Astrocyte (in vitro differentiated cells and primary cell): Measurements from ENCODE around the gene TMEM62. TPM values are rescaled to one million over a fixed set of nuclear protein-coding genes. Genes with fewer than 3 reads are reported as not detected.

Source experiments
- DNase-seq: peaks from one replicate; pipeline ENCODE4 v3.0.0-alpha.2; 2010; ENCODE audit warnings: low read depth
- FAIRE-seq: peaks from 2 replicates; lab custom pipeline; 2011; peaks lifted over from hg19 to GRCh38; lab: Jason Lieb, UNC
- H2AFZ ChIP-seq: 2 replicates; pipeline ENCODE4 v1.6.0; 2012; ENCODE audit warnings: low read depth, low read length, inconsistent platforms
- H3K27ac ChIP-seq: 2 replicates; pipeline ENCODE4 v1.5.1; 2011; ENCODE audit warnings: low read depth, low read length, inconsistent platforms
- H3K27me3 ChIP-seq: 2 replicates; pipeline ENCODE4 v1.6.0; 2011; ENCODE audit warnings: low read length, inconsistent platforms; ENCODE audit not compliant: insufficient read depth
- H3K36me3 ChIP-seq: 2 replicates; pipeline ENCODE4 v1.5.1; 2011; ENCODE audit warnings: low read length, inconsistent platforms; ENCODE audit not compliant: insufficient read depth
- H3K4me1 ChIP-seq: 2 replicates; pipeline ENCODE4 v1.5.1; 2011; ENCODE audit warnings: low read length, inconsistent platforms; ENCODE audit not compliant: insufficient read depth
- H3K4me2 ChIP-seq: 2 replicates; pipeline ENCODE4 v1.6.0; 2012; ENCODE audit warnings: low read length, inconsistent platforms
- H3K4me3 ChIP-seq: 2 replicates; pipeline ENCODE4 v1.5.1; 2011; ENCODE audit warnings: low read depth, mild to moderate bottlenecking, low read length, inconsistent platforms; ENCODE audit not compliant: insufficient read depth
- H3K79me2 ChIP-seq: 2 replicates; pipeline ENCODE4 v1.6.0; 2012; ENCODE audit warnings: mild to moderate bottlenecking, low read length, inconsistent platforms; ENCODE audit not compliant: insufficient read depth
- H3K9ac ChIP-seq: 2 replicates; pipeline ENCODE4 v1.6.0; 2012; ENCODE audit warnings: mild to moderate bottlenecking, low read length, inconsistent platforms
- H3K9me3 ChIP-seq: 2 replicates; pipeline ENCODE4 v1.5.1; 2012; ENCODE audit warnings: low read depth, mild to moderate bottlenecking, low read length, inconsistent platforms; ENCODE audit not compliant: insufficient read depth
- H4K20me1 ChIP-seq: 2 replicates; pipeline ENCODE4 v1.6.0; 2012; ENCODE audit warnings: low read length, inconsistent platforms; ENCODE audit not compliant: insufficient read depth
- H3K27ac Mint-ChIP-seq: one replicate; pipeline ENCODE4 v1.8.0; 2021; ENCODE audit warnings: mild to moderate bottlenecking, mixed read lengths; ENCODE audit not compliant: unreplicated experiment
- H3K27me3 Mint-ChIP-seq: one replicate; pipeline ENCODE4 v1.8.0; 2021; ENCODE audit warnings: low read depth, mixed read lengths; ENCODE audit not compliant: unreplicated experiment
- H3K36me3 Mint-ChIP-seq: one replicate; pipeline ENCODE4 v1.8.0; 2021; ENCODE audit warnings: low read depth, mixed read lengths; ENCODE audit not compliant: unreplicated experiment
- H3K4me1 Mint-ChIP-seq: one replicate; pipeline ENCODE4 v1.8.0; 2021; ENCODE audit warnings: low read depth, mixed read lengths; ENCODE audit not compliant: unreplicated experiment
- H3K4me3 Mint-ChIP-seq: one replicate; pipeline ENCODE4 v1.8.0; 2021; ENCODE audit warnings: mild to moderate bottlenecking, moderate library complexity, mixed read lengths; ENCODE audit not compliant: unreplicated experiment
- H3K9me3 Mint-ChIP-seq: one replicate; pipeline ENCODE4 v1.8.0; 2021; ENCODE audit warnings: mild to moderate bottlenecking, mixed read lengths; ENCODE audit not compliant: unreplicated experiment
- CTCF ChIP-seq: IDR thresholded peaks from 2 replicates; pipeline ENCODE4 v1.5.1; 2011; ENCODE audit warnings: low read depth, mild to moderate bottlenecking, inconsistent platforms, low read length, moderate library complexity; ENCODE audit not compliant: insufficient read depth
- EZH2 ChIP-seq: IDR thresholded peaks from 2 replicates; pipeline ENCODE4 v1.6.1; 2012; ENCODE audit warnings: mild to moderate bottlenecking, low read length, inconsistent platforms; ENCODE audit not compliant: insufficient read depth
- total RNA-seq: library from RNA; stranded (reverse); gene quantifications from 2 replicates; pipeline ENCODE4 v1.2.1, GENCODE V29; 2021

TMEM62 gene
- total RNA-seq, 1 donor from 2014 or later, result 15.2 TPM

DNA sequence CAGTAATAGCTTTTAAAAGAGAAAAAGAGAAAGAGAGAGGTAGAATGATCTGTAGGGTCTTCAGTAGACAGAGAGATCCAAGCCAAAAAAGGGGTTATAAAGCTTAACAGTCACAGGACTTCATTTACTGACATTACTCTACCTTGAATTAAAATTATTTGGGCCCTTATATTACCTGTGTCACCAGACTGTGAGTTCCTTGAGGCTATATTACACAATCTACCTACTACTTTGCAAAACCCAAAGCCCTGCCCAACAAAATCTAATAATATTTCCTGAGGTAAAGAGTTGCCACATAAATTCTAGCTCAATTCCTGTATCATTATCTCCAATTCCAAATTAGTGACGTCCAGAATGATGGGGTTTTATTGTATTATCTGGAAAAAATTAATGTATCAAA lies 29.5 kb upstream of the TMEM62 start:
- H3K4me1 Mint-ChIP-seq, result peaks cover 16% of the 10 kb centered on the region
- peak overlapping the region; percentile 75 for H3K4me3 Mint-ChIP-seq

GRCh38 chr15:43104426-43104825 lies 29.0 kb upstream of the TMEM62 start:
- H3K36me3 ChIP-seq, result peaks cover 10% of the 10 kb centered on the region
- H3K4me1 ChIP-seq, result peaks cover 8% of the 10 kb centered on the region
- peak; percentile 17 for DNase-seq
- H3K4me2 ChIP-seq, result peak overlapping the region; percentile 88
- H2AFZ ChIP-seq, result no peak overlapping the region
- TF ChIP-seq CTCF (no peak), EZH2 (no peak)
- H3K36me3 Mint-ChIP-seq, result peaks cover 11% of the 10 kb centered on the region
- H3K9me3 Mint-ChIP-seq, result no peaks in the 10 kb centered on the region
- H3K27me3 Mint-ChIP-seq, result no peaks in the 10 kb centered on the region
- H3K27me3 ChIP-seq, result no peaks in the 10 kb centered on the region
- no peak overlapping the region for H3K9ac ChIP-seq
- no peaks in the 10 kb centered on the region for H3K9me3 ChIP-seq
- no peak overlapping the region for H3K27ac ChIP-seq
- H3K4me3 ChIP-seq, result no peak overlapping the region
- H4K20me1 ChIP-seq, result peaks cover 35% of the 10 kb centered on the region
- H3K79me2 ChIP-seq, result peaks cover 61% of the 10 kb centered on the region
- no peak for FAIRE-seq
- H3K4me3 Mint-ChIP-seq, result peak overlapping the region; percentile 75
- no peak overlapping the region for H3K27ac Mint-ChIP-seq
- H3K4me1 Mint-ChIP-seq, result peaks cover 16% of the 10 kb centered on the region

More for the DNA sequence above, 29.5 kb upstream of the TMEM62 start:
- H3K79me2 ChIP-seq, result peaks cover 65% of the 10 kb centered on the region
- no peak overlapping the region for H3K9ac ChIP-seq
- H4K20me1 ChIP-seq, result peaks cover 35% of the 10 kb centered on the region
- Mint-ChIP-seq H3K9me3 (no peaks in the 10 kb centered on the region), H3K36me3 (peaks cover 11% of the 10 kb centered on the region), H3K27me3 (no peaks in the 10 kb centered on the region), H3K27ac (no peak overlapping the region)
- DNase-seq (no peak), FAIRE-seq (no peak)
- H3K9me3 ChIP-seq, result no peaks in the 10 kb centered on the region
- H3K27me3 ChIP-seq, result no peaks in the 10 kb centered on the region
- peaks cover 10% of the 10 kb centered on the region for H3K36me3 ChIP-seq
- H2AFZ ChIP-seq, result no peak overlapping the region
- no peak overlapping the region for H3K27ac ChIP-seq
- peak overlapping the region; percentile 88 for H3K4me2 ChIP-seq
- H3K4me1 ChIP-seq, result peaks cover 8% of the 10 kb centered on the region
- TF ChIP-seq EZH2 (no peak), CTCF (no peak)
- no peak overlapping the region for H3K4me3 ChIP-seq

- DNase-seq (no peak), FAIRE-seq (no peak)
- Histone ChIP-seq H3K9me3 (no peaks in the 10 kb centered on the region), H3K9ac (peak overlapping the region; percentile 90), H4K20me1 (peaks cover 32% of the 10 kb centered on the region), H3K79me2 (peaks cover 54% of the 10 kb centered on the region), H3K4me3 (peak overlapping the region; percentile 97), H3K27me3 (no peaks in the 10 kb centered on the region), H3K36me3 (peaks cover 8% of the 10 kb centered on the region), H3K4me1 (peaks cover 8% of the 10 kb centered on the region), H2AFZ (peak overlapping the region; percentile 89), H3K27ac (peak overlapping the region; percentile 74), H3K4me2 (peak overlapping the region; percentile 88)
- peaks cover 16% of the 10 kb centered on the region for H3K4me1 Mint-ChIP-seq
- TF ChIP-seq CTCF, result no peak
- no peak for TF ChIP-seq EZH2
- H3K27me3 Mint-ChIP-seq, result no peaks in the 10 kb centered on the region
- H3K27ac Mint-ChIP-seq, result peak overlapping the region; percentile 94
- H3K4me3 Mint-ChIP-seq, result peak overlapping the region; percentile 98
- H3K36me3 Mint-ChIP-seq, result peaks cover 10% of the 10 kb centered on the region
- H3K9me3 Mint-ChIP-seq, result no peaks in the 10 kb centered on the region
These were observed 28.2 kb upstream of the TMEM62 start for GRCh38 chr15:43105077-43105736.
